ENCODE data around the gene MX1.

MX1 gene

DNA sequence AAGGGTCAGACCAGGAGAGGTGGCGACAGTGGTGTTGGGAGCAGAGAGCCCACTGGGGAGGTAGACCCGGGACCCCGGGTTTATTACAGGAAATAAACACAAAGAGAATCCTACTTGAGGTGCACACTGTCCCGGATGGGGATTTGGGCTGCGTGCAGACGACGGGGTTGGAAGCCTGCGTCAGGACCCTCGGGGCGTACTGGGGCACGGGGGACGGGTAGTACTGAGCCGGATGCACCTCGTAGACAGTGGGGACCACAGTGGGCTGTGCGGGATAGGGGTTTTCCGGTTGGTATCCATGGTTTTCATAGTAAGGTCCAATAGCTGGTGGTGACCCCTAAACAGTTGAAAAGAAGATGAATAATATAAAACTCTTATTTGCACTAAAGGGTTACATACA is 68.2 kb downstream of the MX1 start:
- no peak for DNase-seq

DNA sequence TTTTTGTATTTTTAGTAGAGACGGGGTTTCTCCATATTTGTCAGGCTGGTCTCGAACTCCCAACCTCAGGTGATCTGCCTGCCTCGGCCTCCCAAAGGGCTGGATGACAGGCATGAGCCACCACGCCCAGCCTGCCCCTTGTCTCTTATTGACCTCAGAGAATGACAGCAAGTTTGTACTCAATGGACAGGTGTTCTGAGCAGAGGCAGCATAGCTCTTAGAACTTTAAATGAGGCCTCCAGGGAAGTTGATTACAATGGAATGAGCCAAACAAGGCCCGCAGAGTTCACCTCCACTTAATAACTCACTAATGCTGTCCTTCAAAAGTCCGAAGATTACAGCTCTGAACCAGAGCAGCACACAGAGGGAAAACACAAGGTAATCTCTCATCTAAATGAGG is 71.0 kb downstream of the MX1 start:
- no peak for DNase-seq

DNA sequence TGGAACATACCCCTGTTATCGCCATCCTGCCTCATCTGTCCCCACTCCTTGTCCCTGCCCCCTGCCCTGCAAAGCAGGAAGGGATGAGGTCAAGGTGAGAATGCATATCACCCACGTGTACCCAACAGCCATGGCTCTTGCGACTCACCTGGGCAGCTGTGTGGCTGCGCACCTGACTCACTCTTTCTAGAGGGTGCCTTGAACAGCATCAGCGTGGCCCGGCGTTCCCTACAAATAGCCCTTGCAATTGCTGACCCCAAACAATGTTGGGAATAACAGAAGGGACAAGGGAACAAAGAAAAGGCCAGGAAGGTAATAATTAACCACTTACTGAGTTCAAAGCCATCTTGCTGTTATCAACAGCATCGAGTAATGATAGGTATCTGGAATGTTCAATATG is 71.7 kb downstream of the MX1 start:
- no peak for DNase-seq

DNA sequence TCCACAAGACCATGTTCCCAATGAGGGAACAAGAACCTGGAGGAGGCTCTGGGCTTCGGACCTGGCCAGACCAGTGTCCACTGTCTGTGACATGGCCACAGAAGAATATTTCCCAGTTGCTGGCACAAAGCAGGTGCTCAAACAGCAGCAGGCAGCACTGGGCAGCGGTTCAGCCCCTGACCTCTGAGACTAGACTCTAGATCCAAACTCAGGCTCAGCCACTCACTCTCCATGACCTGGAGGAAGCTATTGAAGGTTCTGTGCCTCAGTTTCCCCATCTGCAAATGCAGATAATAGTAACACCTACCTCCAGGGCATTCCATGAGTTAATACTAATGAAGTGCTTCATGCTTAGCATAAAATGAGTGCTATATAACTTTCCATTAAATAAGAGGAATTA is 73.9 kb downstream of the MX1 start:
- DNase-seq: no peak

DNA sequence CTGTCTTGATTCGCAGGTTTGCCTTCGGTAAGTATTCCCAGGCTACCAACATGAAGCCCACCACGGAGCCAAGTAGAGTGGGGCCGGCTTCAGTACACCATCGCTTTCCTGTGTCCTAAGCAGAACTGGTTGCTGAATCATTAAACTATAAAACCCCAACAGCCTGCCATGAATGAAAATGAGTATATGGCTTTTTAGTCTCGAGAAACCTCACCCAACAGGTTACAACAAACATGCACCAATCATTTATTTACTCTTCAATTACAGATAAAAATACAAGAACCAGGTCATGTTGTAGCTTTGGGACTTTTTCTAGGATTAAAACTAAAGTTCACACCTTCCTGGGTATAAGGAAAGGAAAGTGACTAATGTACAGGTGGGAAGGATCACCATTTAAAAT is 74.3 kb downstream of the MX1 start:
- no peak for DNase-seq

DNA sequence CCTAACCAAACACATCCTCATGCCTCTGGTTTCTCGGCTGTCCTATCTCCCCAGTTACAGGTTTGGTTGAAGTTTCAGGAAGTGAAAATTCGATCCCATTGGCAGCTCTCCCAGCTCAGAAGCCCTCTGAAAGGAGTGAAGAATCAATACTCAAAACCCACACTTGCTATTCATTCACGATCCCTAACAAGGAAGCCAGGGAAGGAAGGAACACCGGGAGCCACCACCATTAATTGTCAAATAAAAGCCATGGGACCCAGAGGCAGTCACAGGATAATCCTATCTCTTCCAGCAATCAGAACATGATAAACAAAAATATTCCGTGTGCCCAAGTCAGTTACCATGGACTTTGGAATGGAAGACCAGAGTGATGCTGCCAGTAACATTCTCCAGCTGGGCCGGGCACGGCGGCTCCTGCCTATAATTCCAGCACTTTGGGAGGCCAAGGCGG is 74.9 kb downstream of the MX1 start:
- no peak for DNase-seq

DNA sequence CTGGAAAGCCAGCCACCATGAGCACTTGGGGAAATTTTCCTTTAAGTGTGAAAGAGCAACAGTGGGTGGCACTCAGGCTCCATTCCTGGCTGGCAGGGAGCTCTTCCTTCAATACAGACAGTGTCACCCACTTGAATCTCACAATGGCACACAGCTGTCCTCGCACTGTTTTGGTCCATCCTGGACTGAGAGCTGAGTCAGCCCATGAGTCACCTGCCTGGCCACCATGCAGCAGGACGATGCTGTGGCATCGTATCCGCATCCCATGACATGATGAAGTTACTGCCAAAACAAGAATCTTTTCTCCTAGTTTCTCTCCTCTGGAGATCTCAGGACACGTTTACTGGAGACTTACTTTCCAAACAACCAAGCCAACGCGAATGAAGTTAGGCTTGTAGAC is 75.9 kb downstream of the MX1 start:
- DNase-seq: no peak

DNA sequence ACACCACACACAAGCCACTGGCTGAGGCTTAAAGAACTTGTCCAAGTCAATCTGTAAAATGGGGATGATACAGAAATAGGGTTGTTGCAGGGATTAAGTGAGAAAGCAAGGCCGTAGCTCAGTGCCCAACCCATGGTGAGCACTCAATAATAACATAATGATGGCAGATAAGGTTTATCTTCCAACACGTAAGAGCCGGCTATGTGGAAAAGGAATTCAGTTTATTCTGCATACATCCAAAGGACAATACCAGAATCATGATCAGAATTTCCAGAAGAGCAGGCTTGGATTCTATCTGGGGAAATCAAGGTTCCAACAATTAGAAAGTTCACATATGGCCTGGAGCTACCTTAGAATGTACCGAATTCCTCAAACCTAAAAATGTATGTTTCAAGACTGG is 77.3 kb downstream of the MX1 start:
- no peak for DNase-seq

DNA sequence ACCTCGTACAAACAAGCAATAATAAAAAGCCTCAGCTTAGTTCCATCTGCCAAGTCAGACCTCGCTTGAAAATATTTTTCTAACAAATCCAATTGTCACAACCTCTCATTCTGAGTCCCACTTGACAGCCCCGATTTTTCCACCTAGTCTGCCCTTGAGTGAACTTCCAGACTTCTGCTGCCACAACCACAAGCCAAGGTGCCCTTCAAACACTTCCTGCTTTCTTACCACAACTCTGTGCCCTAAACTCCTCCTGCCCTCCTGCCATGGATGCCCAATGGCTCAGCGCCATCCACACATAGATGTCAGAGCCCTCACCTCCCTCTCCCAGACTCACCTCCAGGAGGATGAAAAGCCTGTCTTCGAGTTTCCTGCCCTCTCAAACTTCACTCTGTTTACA is 78.0 kb downstream of the MX1 start:
- DNase-seq: no peak

DNA sequence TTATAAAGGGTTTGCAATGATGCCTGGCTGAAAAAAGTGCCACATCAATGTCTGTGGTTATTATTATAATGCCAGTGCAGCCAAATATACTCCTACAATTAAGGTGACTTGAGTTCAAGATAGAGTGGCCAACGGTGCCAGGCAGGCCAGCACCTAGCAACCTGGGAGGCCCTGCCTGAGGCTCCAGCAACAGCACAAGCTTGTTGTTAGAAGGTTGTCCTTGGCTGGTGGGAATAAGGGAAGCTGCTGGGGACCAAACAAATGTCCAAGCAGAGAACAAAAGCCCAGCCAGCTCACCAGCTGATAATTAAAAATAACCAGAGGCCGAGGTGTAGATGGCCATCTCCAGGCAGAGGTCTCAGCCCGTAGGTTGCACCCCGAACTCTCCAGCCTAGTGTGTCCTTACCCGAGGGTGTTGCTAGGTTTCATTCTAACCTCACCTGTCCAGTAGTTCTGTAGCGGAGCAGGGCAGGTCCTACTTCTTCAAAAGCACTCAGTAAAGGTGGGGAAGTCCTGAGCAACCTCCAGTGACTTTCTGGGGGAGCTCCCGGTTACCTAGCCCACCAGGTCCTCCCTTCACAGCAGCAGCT is 80.1 kb downstream of the MX1 start:
- no peak for DNase-seq

DNA sequence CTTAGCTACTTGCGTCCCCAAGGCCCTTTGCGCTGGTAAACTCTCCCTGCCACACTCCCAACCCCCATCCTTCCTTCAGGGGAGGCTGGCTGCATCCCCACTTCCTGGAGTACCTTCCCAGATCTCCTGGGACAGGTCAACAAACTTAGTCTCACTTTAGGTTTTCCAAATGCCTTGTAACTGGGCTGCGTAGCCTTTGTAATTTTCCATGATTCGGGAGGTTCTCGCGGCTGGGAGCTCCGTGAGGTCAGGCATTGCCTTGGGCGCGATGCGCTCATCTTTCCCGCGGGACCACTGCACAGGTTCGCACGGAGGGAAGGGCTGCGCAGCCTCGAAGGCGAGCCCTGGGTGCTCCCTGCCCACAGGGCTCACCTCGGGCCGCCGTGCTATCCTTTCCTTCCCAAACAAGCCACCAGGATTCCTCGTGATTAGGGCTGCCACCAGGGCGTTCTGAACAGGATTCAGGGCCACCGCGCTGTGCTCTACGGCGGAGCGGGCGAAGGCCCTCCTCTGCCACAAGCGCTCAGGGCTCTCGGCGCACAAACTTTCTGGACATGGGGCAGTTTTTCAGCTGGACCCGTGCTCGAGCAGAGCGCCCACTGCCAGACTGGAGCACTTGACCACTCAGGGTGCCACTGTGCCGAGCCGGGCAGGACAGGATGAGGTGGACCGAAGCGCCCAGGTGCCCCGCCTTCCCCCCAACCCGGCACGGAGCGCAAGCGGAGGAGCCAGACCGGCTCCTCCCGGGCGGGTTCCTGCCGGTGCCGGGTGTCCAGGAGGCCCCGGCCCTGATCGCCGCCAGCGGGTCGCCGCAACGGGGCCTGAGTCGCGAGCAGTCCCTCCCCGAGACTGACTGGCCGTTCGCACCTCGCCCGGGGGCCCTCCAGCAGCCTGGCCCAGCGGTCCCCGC is 80.8 kb downstream of the MX1 start:
- no peak for DNase-seq

DNA sequence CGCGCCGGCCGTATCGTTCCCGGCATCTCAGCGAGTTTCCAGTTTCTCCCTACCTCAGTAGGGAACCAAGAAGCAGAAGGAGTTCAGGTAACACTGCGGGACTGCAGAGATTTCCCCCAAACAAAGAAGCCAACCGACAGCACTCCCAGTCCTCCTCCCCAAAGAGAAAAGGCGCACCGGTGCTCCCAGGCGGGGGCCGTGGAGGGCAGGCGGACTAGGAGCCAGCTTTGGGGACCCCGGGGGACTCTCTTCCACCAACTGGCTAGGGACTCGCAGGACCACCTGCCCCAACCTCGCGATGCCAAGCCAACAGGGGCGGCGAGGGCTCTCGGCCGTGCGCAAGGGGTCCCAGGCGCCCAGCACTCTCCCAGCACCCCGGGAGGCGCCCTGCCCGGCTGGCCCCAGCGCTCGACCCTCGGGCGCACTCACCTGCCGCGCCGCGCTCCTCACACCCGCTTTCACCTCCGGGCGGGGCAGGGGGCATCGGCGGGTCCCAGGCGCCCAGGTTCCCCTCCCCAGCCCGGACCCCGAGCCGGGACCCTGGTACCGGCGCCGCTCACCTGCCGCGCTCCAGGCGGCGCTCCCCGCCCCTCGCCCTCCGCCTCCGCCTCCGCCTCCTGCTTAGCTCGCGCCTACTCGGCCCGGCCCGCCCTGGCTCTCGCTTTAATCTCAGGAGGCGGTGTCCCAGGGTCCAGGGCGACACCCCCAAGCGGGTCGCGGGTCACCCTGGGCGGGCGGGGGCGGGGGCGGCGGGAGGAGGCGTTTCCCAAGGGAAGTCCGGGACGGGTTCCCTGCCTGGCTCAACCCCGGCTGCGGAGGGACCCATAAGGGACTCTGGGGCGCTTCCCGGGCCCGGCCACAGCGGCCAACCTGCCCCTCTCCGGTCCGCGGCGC is 81.7 kb downstream of the MX1 start, which contains the start of gene TMPRSS2:
Gene TMPRSS2 (minus strand): TSS at position 638 of the 894 bp plus-strand sequence. CDS start 10,025 bp downstream, outside the sequence.
- DNase-seq: no peak

DNA sequence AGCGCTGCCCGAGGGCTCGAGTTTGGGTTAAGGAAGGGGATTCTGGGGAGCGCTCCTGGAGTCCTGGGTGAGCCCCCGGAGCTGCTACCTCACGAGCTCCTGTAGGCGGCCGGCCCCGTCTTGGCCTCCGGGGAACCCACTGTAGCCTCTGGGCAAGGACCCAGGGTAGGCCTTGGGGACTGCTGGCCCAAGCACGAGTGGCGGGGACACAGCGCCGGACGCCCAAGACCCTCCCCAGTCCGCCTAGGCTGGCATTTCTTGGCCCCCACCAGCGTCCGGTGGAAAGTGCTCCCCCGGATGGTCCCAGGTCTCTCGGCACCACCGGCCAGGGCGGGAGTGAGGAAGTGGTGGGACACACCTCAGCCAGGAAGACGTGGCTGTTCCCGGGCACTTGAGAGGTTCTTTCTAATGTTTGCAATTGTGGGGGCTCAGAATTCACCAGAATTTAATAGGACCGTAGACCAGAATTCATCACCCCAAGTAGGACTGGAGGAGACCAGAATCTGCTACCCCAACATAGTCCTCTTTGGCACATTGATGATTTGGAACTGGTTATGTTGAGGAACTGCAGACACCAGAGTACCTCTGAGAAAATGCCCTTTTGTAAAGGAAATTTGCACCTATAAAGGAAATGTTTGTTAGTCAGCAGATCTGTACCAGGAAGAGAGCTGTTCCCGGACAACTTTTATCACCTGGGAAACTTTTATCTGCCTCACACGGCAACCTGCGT is 82.5 kb downstream of the MX1 start:
- no peak for DNase-seq
